Stimulated activated CD4-positive, alpha-beta T cell treated with anti-CD3 and anti-CD28 coated beads, TNF-alpha, amount 100 ng/mL, for 48 hours (primary cell): ENCODE measurements around the gene RASSF1.

Source experiments
- DNase-seq, 3 donors: peaks; one replicate each; pipeline ENCODE4 v3.0.0-alpha.2; 2020; ENCODE audit warnings: low read depth in 3 of 3

Gene RASSF1, protein sequence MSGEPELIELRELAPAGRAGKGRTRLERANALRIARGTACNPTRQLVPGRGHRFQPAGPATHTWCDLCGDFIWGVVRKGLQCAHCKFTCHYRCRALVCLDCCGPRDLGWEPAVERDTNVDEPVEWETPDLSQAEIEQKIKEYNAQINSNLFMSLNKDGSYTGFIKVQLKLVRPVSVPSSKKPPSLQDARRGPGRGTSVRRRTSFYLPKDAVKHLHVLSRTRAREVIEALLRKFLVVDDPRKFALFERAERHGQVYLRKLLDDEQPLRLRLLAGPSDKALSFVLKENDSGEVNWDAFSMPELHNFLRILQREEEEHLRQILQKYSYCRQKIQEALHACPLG

DNA sequence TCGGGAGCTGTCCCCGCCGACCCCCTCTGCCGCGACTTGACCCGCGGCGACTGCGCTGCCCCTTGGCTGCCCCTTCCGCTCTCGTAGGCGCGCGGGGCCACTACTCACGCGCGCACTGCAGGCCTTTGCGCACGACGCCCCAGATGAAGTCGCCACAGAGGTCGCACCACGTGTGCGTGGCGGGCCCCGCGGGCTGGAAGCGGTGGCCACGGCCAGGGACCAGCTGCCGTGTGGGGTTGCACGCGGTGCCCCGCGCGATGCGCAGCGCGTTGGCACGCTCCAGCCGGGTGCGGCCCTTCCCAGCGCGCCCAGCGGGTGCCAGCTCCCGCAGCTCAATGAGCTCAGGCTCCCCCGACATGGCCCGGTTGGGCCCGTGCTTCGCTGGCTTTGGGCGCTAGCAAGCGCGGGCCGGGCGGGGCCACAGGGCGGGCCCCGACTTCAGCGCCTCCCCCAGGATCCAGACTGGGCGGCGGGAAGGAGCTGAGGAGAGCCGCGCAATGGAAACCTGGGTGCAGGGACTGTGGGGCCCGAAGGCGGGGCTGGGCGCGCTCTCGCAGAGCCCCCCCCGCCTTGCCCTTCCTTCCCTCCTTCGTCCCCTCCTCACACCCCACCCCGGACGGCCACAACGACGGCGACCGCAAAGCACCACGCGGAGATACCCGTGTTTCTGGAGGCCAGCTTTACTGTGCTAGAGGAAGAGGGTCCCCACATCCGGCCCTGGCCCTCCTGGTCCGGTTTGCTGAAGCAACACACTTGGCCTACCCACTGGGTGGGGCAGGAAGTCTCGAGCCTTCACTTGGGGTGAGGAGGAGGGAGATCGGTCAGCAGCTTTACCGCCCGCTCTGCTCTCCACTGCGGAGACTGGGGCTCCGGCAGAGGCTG, at the start of gene RASSF1:
TSS of gene RASSF1 (minus strand) at position 389 of the 882 bp plus-strand sequence. CDS start at position 358, 31 bp downstream.
- DNase-seq = peak in 2 of 3 donors; percentile 56 to 65

- no peak for DNase-seq
Measured at GRCh38 chr3:50389414-50389767, 48.8 kb upstream of the RASSF1 start.

GRCh38 chr3:50388720-50389413, 48.2 kb upstream of the RASSF1 start:
- DNase-seq = no peak

- no peak for DNase-seq
Measured at GRCh38 chr3:50388016-50388719, 47.5 kb upstream of the RASSF1 start.

- no peak for DNase-seq
Measured at GRCh38 chr3:50385754-50386153, 45.1 kb upstream of the RASSF1 start.

- no peak for DNase-seq
Measured at GRCh38 chr3:50383750-50384149, 43.1 kb upstream of the RASSF1 start.

DNA sequence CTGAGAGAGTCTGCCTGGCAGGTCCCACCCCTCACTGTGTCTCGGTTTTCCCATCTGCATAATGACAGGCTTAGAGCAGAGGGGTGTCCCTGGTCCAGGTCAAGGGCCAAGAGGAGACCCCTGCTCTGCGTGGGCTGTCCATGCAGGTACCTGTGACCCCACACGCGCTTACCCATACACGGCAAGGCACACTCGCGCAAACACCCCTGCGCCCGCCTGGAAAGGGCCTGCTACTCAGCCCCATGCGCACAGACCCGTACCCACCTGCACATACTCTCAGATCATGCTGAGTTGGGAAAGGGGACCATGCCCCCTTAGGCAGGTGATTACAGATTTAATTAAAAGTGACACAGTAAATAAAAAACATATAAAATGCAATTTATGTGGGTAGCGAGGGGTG, 42.1 kb upstream of the RASSF1 start:
- DNase-seq = no peak

DNA sequence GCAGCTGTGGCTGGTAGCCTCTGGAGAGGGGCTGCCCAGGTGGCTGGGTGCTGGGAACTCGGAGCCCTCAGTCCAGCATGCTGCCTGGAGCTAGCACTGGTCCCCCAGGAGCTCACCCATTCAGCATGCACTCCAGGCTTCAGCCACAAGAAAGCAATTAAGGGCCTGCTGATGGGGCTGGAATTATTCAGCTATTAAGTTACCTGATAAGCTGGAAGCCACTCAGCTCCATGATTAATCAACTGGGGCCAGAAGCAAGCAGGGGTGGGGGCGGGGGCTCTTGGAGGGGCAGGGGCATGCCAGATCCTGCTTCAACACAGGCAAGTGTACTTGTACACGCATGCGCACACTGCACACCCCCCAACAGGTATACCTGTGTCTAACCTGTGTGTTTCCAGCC, 40.7 kb upstream of the RASSF1 start:
- DNase-seq = no peak

DNA sequence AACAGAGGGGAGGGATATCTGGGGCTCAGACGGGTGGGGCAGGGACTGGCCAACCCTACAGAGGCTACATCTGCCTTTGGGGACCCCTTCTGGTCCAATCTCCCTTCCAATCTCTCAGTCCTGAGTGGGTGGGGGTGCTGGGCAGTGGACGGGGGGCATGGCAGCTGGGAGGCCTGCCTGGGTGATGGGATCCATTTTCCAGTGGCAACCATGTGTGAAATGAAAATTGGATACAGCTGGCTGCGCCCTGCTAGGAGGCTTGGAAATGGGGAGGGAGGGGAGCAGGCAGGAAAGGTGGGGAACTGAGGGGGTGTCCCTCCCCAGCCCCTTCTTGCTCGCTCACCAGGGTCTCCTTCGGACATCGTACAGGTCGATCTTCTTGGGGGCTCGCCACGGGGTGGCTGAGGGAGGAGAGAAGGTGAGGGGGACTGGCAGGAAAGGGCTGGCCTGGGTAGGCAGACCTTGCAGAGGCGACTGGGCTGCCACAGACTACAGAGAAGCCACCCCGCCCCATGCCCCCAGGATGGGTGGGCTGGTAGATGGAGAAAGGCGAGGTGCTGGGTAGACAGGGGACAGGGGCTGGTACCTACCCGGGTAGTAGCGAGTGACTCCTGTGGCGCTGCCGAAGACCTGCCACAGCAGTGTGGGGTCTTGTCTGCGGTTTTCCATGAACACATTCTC, 39.9 kb upstream of the RASSF1 start:
- no peak for DNase-seq

- DNase-seq = no peak
Measured at GRCh38 chr3:50378757-50379156, 38.1 kb upstream of the RASSF1 start.

GRCh38 chr3:50378024-50378423, 37.4 kb upstream of the RASSF1 start:
- DNase-seq = no peak

DNA sequence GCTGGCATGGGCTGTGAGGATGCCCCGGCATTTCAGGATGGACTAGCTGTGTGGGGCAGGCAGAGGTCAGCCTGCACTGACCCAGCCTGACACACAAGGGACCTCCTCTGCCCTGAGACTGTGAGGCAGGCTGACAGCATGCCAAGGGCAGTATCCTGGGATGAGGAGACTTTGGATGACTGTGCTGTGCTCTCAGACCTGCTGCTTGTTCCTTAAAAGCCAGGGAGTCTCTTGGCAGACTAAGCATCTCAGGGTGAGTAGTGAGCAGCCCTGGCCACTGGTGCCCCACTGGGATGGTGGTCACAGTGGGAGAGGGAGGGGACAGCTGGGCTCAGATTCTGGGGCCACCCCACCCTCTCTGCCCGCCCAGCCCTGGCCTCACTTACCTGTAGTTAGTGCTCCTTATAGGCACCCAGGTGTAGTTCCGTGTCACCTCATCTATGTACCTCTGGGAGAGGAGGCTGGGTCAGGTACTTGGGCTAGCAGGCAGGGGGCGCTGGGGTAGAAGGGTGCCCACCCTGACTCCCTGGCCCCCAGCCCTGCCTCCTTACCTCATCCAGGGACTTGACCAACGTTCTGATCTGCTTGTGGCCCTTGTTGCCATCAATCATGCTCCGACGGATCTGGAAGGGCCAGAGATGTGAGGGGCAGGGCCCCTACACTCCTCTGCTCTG, 34.8 kb upstream of the RASSF1 start:
- no peak for DNase-seq

GRCh38 chr3:50374363-50375257, 34.0 kb upstream of the RASSF1 start:
- no peak for DNase-seq

- no peak for DNase-seq
Measured at GRCh38 chr3:50373146-50374051, 32.8 kb upstream of the RASSF1 start.

GRCh38 chr3:50372349-50372748, 31.7 kb upstream of the RASSF1 start:
- no peak for DNase-seq

DNA sequence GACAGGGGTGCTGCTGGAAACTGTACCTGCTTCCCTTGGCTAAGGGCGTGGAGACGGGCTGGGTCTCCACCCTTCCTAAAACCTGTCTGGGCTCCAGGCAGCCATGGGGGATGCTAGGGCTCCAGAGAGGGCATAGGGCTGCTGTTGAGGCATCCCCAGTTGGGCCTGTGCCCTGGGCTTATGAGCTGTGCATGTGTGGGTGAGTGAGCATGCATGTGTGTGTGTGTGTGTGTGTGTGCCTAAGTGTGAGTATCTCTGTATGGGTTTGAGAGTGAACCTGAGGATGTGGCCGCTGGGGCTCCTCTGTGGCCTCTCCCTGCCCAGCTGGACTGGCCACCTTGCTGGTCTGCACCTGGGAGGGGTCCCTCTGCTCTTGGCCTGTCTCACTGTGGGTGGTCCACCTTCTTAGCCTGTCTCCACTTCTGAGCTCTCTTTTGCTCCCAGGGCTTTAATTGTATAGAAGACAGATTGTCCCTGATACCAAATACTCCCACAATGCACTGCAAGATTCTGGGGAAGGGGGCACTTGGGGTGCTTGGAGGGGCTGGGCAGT, 30.6 kb upstream of the RASSF1 start:
- DNase-seq = no peak

GRCh38 chr3:50370594-50370993, 30.0 kb upstream of the RASSF1 start:
- DNase-seq = no peak

DNA sequence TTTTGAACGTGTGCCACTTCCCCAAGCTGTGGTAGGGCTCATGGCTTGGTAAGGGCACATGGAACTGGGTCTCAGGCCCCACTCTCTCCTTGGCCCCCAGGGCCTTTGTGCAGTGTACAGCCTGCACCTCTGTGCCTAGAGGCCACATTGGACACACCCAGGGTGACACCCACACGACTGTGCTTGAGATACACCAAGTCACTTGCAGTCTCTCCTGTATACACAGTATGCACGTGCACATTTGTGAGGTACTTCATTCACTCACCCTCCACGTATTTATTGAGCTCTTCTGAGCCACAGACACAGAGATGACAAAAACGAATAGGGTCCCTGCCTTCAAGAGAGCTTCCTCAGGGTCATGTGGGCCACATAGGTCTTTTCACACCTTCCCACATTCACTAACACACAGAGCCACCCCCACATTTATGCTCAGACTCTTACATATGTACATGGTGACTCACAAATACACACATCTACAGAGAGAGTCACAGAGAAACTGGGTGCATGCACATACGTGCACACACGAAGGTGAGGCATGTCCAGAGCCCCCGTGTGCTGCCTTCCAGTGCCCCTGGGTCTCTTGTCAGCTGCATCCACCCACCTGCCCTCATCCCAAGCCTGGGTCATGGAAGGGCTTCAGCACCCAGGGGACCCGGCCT, 28.5 kb upstream of the RASSF1 start:
- DNase-seq = no peak
